Coronary artery (tissue), 2 donors: Measurements from ENCODE around the gene VPS13D.

Source experiments
- DNase-seq: peaks from one replicate; pipeline ENCODE4 v3.0.0-alpha.2; 2017; ENCODE audit warnings: low spot score
- H3K27ac ChIP-seq, 2 donors: fragments of 200-600 bp; sonication (generic); one replicate each; pipeline ENCODE4 v1.5.1; 2016 to 2019
- H3K4me3 ChIP-seq: fragments of 200-600 bp; sonication (generic); 2 replicates; pipeline ENCODE4 v1.5.1; 2016; ENCODE audit warnings: mild to moderate bottlenecking, moderate library complexity
- CTCF ChIP-seq: fragments of 200-600 bp; sonication (generic); IDR thresholded peaks from one replicate; pipeline ENCODE4 v1.5.1; 2019; ENCODE audit warnings: antibody characterized with exemption

VPS13D gene

GRCh38 chr1:12345350-12346217 lies 115.8 kb downstream of the VPS13D start:
- no peak for DNase-seq
- peak overlapping the region; percentile 56 to 73 for H3K27ac ChIP-seq
- no peak for TF ChIP-seq CTCF
- H3K4me3 ChIP-seq: no peak overlapping the region

- no peak overlapping the region for H3K27ac ChIP-seq
- no peak overlapping the region for H3K4me3 ChIP-seq
- DNase-seq: no peak
- no peak for TF ChIP-seq CTCF
Observed at GRCh38 chr1:12346483-12347151, 116.8 kb downstream of the VPS13D start.

GRCh38 chr1:12348113-12348512 lies 118.3 kb downstream of the VPS13D start:
- Histone ChIP-seq H3K4me3 (no peak overlapping the region), H3K27ac (no peak overlapping the region)
- no peak for TF ChIP-seq CTCF
- DNase-seq: no peak

GRCh38 chr1:12353981-12354380 lies 124.2 kb downstream of the VPS13D start:
- no peak overlapping the region for H3K27ac ChIP-seq
- no peak for DNase-seq
- no peak for TF ChIP-seq CTCF
- no peak overlapping the region for H3K4me3 ChIP-seq

- Histone ChIP-seq H3K27ac (peak overlapping the region; percentile 68 to 78), H3K4me3 (peak overlapping the region; percentile 22)
- DNase-seq: no peak
- TF ChIP-seq CTCF: no peak
Observed at GRCh38 chr1:12356004-12356890, 126.4 kb downstream of the VPS13D start.

- DNase-seq: no peak
- Histone ChIP-seq H3K4me3 (no peak overlapping the region), H3K27ac (peak overlapping the region in 1 of 2 donors; percentile 54)
- no peak for TF ChIP-seq CTCF
Observed at GRCh38 chr1:12358499-12358898, 128.7 kb downstream of the VPS13D start.
